Activated CD4-positive, alpha-beta T cell treated with anti-CD3 and anti-CD28 coated beads, Interleukin-2, amount 50 U/mL, for 16 hours (primary cell): ENCODE measurements around the gene ARHGAP1.
"Not testable (repeated sequence)": the region's sequence is repeated elsewhere in the genome, so short reads cannot be mapped to it uniquely, and the experiment has no call there.

Experiments
- DNase-seq: peaks from one replicate; pipeline ENCODE4 v3.0.0-alpha.2; 2020

Gene ARHGAP1

DNA sequence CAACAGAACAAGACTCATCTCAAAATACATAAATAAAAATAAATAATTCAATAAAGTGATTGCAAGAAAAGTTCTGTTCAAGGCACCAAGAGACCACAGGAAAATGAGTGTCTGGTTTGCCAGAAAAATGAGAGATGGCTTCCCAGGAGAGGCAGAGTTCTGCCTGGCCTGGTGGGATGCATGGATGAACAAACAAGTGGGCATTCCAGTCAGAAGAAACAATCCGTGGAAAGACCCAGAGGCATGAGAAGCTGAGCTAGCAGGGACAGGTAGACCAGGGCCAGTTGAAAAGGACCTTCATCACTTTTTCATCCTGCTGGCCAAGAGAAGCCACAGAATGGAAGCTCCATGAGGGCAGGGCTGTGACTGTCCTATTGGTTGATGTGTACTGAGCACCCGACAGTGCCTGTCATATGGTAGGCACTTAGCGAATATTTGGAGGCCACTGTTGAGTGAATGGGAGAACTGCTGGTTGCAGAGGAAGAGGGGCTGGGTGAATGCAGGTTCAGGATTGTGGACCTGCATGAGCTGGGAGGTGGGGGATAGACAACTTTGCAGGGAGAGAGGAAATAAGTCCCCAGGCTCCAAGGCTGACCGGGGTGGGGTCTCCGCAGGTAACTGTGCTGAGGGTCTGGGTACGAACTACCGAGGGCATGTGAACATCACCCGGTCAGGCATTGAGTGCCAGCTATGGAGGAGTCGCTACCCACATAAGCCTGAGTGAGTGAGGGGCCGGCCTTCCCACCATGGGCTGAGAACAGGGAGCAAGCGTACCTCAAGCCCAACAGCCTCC lies 22.3 kb upstream of the ARHGAP1 start:
- DNase-seq = no peak

GRCh38 chr11:46721286-46721685 lies 20.9 kb upstream of the ARHGAP1 start:
- no peak for DNase-seq

GRCh38 chr11:46719543-46720218 lies 19.3 kb upstream of the ARHGAP1 start:
- DNase-seq = no peak

DNA sequence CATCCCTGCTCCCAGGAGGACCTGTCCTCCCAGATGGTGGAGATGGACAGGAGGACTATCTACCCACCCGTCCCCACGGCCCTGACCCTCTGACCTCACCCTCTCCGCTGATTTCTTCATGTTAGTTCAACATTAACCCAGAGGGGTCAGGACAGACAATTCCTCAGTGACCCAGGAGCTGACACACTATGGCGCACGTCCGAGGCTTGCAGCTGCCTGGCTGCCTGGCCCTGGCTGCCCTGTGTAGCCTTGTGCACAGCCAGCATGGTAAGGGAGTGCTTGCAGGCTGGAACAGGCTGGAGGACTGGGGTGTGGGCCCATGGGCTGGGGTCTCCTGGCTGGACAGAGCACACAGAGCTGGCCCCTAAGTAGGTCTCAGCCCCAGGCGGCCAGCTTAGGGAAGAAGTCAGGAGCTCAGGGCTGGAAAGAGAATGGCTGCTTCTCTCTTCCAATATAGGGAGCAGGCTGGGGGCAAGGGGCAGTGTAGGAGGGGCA lies 18.7 kb upstream of the ARHGAP1 start, which contains the start of gene F2:
F2 (plus strand) TSS at position 166 of the 495 bp plus-strand sequence; CDS start at position 189, 23 bp downstream.
- no peak for DNase-seq

DNA sequence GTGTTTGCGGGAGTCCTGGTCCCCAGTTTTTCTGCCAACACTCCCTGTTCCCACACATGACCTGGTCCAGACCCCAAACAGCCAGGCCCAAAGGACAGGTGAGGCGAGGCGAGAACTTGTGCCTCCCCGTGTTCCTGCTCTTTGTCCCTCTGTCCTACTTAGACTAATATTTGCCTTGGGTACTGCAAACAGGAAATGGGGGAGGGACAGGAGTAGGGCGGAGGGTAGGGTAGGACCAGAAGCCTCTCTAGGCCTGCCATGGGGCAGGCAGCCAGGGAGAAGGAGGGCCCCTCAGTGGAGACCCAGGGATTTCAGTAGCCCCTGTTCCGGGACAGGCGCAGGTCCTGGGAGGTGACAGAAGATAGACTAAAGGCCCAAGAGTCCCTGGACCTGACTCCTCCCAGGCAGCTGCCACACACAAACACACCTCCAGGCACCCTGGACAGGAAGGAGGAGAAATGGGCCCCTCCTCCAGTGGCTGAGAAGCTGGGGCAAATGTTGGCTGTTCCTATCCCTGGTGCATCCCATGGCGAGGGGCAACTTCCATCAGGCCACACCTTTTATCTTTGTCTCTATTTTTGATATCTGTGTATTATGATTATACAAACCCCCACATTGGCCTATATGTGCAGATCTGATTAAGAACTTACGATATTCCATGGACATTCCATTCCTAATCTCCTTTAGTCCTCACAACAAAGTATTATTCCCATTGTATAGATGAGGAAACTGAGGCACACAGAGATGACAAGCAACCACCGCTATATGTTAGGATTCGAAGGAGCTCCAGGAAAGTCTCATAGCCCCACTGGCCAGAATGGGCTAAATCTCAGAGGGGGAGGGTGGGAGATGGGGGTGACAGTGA lies 18.0 kb upstream of the ARHGAP1 start:
- DNase-seq = no peak

GRCh38 chr11:46717825-46718154 lies 17.4 kb upstream of the ARHGAP1 start:
- not testable (repeated sequence) for DNase-seq

GRCh38 chr11:46712874-46713576 lies 12.6 kb upstream of the ARHGAP1 start:
- DNase-seq = no peak

GRCh38 chr11:46711303-46711702 lies 10.9 kb upstream of the ARHGAP1 start:
- DNase-seq = no peak

DNA sequence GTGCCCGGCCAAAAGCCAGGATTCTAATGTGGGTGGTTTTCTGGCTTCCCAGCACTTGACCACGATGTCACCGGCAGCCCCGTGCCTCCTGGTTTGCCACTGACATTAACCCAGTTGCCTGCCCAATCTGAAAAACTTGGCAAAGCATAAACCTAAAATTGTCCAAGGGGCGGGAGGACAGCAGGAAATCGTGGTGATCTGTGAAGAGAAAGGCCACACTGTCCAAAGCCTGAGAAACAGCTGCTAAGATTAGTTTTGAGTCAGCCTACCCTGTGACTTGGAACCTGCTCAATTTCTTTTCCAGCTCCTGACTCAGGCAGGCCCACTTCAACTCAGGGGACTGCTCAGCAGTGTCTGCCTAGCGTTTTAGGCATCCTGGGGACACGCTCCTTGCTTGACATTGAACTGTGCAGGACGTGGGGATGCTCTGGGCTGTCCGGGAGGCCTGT lies 10.4 kb upstream of the ARHGAP1 start:
- no peak for DNase-seq

GRCh38 chr11:46709351-46709750 lies 8.9 kb upstream of the ARHGAP1 start:
- not testable (repeated sequence) for DNase-seq

GRCh38 chr11:46706886-46707285 lies 6.5 kb upstream of the ARHGAP1 start:
- no peak for DNase-seq

DNA sequence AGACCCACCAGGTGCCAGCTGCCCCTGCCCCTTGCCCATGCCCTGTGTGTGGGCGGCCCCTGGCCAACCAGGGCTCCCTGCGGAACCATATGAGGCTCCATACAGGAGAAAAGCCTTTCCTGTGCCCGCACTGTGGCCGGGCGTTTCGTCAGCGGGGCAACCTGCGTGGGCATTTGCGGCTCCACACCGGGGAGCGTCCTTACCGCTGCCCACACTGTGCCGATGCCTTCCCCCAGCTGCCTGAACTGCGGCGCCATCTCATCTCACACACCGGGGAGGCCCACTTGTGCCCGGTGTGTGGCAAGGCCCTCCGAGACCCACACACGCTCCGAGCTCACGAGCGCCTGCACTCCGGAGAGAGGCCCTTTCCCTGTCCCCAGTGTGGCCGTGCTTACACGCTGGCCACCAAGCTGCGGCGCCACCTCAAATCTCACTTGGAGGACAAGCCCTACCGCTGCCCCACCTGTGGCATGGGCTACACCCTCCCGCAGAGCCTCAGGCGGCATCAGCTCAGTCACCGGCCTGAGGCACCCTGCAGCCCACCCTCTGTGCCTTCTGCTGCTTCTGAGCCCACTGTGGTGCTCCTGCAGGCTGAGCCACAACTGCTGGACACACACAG lies 4.8 kb upstream of the ARHGAP1 start:
- DNase-seq = no peak

GRCh38 chr11:46701078-46701654 lies 747 bp upstream of the ARHGAP1 start:
- no peak for DNase-seq

DNA sequence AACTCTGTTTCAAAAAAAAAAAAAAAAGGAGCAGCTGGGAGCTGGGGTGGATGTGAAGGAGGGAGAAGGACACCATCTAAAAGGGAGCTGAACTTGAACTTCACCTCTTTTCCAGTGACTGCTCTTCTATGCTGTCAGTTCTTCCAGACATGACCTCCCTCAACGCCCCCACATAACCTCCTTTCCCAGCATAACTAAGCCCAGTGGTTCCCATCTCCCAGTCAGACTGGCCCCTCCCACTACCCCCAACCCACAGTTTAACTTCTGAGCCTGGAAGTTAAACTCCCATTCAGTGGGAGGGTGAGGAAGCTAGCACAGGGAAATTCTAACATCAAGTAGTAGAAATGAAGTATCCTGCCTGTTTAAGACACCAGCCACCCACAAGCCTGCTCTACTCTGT lies 1.8 kb downstream of the ARHGAP1 start:
- no peak for DNase-seq

DNA sequence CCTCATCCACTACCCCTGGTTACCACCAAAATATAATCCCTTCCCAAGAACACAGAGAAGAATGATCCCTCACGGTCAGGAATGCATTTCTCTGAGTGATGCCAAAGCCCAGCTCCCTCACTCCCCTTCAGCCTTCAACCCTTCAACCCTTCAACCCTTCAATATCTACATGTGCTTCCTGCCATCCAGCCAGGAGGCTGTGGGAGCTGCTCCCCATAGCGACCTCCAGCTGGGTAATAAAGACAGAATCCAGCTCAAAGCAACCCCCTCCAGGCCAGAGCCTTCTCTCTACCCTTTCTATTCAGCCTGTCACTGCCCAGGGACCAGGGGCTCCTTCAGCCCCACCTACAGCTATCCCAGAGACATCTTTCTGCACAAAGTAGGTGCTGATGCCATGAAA lies 2.7 kb downstream of the ARHGAP1 start:
- no peak for DNase-seq

GRCh38 chr11:46697303-46697702 lies 3.1 kb downstream of the ARHGAP1 start:
- DNase-seq = no peak

GRCh38 chr11:46696212-46696558 lies 4.2 kb downstream of the ARHGAP1 start:
- DNase-seq = no peak

DNA sequence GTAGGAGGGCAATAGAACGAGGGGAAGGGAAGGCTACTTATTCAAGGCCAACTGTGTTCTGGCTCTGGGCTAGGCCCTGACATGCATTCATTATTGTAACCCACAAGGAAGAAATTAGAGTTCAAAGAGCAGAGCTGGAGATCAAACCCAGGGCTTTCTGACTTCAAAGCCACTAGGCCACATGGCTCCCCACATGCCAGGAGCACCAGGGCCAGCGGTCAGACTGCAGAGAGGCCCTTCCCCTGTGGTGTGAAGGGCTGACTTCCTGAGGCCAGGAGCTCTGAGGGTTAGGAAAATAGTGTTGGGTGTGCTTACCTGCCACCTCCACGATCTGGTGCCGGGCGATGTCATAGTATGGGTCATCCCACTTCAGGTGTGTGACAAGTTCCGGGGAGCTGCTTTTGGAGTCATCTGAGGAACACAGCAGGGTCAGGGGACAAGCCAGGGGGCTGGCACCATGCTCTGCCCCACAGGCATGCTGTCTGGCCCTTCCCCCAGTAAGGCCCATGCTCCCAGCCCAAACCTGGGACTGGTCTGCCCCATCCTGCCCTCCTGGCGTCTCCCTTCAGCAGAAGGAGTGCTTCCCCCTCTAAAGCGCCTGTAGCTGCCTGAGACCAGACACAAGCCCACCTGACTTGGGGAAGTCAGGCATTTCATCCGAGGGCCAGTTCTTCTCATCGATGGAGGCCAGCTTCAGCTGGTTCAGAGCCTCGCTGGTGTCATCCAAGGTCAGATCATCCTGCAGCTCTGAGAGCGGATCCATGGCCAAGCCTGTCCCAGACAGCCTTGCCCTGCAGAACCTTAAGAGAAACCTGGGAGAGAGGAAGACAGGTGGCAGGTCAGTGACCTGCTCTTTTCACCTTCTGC lies 4.8 kb downstream of the ARHGAP1 start:
- no peak for DNase-seq

- no peak for DNase-seq
Measured at GRCh38 chr11:46694607-46695006, 5.8 kb downstream of the ARHGAP1 start.

- no peak for DNase-seq
Measured at GRCh38 chr11:46694072-46694471, 6.3 kb downstream of the ARHGAP1 start.

DNA sequence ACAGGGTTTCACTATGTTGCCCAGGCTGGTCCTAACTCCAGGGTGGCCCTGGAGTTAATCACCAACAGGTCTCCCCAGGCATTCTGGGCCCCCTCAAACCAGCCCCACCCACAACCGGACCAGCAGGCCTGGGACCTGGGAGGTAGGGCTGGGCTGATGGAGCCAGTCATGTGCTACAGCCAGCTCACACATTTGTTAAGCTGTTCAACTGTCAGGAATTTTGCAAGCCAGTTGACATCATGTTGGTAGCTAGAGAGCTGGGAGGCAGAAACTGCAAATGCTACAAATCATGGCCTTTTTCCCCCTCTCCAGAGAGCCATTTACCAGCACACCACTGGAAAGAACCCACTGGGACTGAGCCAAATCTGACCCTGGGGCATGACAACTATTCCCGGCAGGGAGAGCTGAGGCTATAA lies 6.8 kb downstream of the ARHGAP1 start:
- no peak for DNase-seq
